HL-60 (cell line): ENCODE results near the gene NKAIN4.

Source experiments
- DNase-seq, 2 experiments: peaks; one replicate each; pipeline ENCODE4 v3.0.0-alpha.2; 2010 to 2020; ENCODE audit warnings: low read depth in 1 of 2, low spot score in 1 of 2
- H3K27ac ChIP-seq: fragments of 250-450 bp; sonication (Bioruptor Pico); replicated peaks from 2 replicates; pipeline ENCODE4 v1.5.1; 2020; ENCODE audit warnings: mild to moderate bottlenecking, moderate library complexity
- H3K27me3 ChIP-seq: fragments of 250-450 bp; sonication (Bioruptor Pico); 2 replicates; pipeline ENCODE4 v1.5.1; 2021; ENCODE audit warnings: mild to moderate bottlenecking, moderate library complexity; ENCODE audit not compliant: insufficient read depth, poor library complexity, severe bottlenecking
- H3K4me3 ChIP-seq: replicated peaks from 2 replicates; pipeline ENCODE4 v1.5.1; 2011; ENCODE audit warnings: mild to moderate bottlenecking, control low read depth, low read length; ENCODE audit not compliant: insufficient read depth
- GABPA ChIP-seq: IDR thresholded peaks from 2 replicates; pipeline ENCODE4 v1.6.1; 2012; ENCODE audit warnings: low read depth
- POLR2AphosphoS5 ChIP-seq: IDR thresholded peaks from 2 replicates; pipeline ENCODE4 v1.6.1; 2012; ENCODE audit warnings: low read depth
- SPI1 ChIP-seq: IDR thresholded peaks from 2 replicates; pipeline ENCODE4 v1.6.1; 2012; ENCODE audit warnings: low read depth, mild to moderate bottlenecking, borderline replicate concordance
- TF ChIP-seq, protein P1 (sequence below): IDR thresholded peaks from 2 replicates; pipeline ENCODE4 v1.6.1; 2012; ENCODE audit warnings: low read depth; ENCODE audit not compliant: insufficient replicate concordance
- TF ChIP-seq, protein P2 (sequence below): IDR thresholded peaks from one replicate; pipeline ENCODE4 v1.5.1; 2011; ENCODE audit warnings: low read length, control low read depth, inconsistent platforms; ENCODE audit not compliant: insufficient read depth

The NKAIN4 gene

DNA sequence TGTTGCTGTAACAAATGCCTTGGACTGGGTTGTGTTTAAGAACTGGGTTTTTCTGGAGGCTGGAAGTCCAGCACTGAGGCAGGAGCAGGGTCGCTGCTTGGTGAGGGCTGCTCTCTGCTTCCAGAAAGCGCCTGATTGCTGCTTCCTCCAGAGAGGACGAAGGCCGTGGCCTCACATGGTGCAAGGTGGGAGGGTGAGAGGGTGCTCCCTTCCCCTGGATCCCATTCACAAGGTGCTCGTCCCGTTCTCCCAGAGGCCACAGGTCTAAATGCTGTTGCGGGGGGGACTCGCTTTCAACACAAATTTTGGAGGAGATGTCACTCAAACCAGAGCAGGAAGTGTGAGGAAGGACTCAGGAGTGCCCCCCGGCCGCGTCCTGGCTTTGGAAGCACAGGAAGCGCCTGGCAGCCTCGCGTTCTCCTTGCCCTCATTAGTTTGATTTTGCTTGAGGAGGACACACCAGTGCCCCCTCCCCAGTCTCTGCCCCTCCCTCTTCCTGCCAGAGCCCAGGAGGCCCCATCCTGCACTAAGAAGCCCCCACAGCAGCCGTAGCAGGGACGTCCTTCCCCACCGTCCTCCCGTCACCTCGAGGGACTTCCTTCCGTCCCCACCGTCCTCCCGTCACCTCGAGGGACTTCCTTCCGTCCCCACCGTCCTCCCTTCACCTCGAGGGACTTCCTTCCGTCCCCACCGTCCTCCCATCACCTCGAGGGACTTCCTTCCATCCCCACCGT, 7.7 kb upstream of the NKAIN4 start:
- no peak for DNase-seq
- no peak for TF ChIP-seq POLR2AphosphoS5
- TF ChIP-seq GABPA, result no peak
- TF ChIP-seq, protein P1, sequence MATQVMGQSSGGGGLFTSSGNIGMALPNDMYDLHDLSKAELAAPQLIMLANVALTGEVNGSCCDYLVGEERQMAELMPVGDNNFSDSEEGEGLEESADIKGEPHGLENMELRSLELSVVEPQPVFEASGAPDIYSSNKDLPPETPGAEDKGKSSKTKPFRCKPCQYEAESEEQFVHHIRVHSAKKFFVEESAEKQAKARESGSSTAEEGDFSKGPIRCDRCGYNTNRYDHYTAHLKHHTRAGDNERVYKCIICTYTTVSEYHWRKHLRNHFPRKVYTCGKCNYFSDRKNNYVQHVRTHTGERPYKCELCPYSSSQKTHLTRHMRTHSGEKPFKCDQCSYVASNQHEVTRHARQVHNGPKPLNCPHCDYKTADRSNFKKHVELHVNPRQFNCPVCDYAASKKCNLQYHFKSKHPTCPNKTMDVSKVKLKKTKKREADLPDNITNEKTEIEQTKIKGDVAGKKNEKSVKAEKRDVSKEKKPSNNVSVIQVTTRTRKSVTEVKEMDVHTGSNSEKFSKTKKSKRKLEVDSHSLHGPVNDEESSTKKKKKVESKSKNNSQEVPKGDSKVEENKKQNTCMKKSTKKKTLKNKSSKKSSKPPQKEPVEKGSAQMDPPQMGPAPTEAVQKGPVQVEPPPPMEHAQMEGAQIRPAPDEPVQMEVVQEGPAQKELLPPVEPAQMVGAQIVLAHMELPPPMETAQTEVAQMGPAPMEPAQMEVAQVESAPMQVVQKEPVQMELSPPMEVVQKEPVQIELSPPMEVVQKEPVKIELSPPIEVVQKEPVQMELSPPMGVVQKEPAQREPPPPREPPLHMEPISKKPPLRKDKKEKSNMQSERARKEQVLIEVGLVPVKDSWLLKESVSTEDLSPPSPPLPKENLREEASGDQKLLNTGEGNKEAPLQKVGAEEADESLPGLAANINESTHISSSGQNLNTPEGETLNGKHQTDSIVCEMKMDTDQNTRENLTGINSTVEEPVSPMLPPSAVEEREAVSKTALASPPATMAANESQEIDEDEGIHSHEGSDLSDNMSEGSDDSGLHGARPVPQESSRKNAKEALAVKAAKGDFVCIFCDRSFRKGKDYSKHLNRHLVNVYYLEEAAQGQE, result no peak
- TF ChIP-seq, protein P2, sequence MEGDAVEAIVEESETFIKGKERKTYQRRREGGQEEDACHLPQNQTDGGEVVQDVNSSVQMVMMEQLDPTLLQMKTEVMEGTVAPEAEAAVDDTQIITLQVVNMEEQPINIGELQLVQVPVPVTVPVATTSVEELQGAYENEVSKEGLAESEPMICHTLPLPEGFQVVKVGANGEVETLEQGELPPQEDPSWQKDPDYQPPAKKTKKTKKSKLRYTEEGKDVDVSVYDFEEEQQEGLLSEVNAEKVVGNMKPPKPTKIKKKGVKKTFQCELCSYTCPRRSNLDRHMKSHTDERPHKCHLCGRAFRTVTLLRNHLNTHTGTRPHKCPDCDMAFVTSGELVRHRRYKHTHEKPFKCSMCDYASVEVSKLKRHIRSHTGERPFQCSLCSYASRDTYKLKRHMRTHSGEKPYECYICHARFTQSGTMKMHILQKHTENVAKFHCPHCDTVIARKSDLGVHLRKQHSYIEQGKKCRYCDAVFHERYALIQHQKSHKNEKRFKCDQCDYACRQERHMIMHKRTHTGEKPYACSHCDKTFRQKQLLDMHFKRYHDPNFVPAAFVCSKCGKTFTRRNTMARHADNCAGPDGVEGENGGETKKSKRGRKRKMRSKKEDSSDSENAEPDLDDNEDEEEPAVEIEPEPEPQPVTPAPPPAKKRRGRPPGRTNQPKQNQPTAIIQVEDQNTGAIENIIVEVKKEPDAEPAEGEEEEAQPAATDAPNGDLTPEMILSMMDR, result no peak
- TF ChIP-seq SPI1, result no peak
- no peak overlapping the region for H3K4me3 ChIP-seq
- H3K27ac ChIP-seq, result no peak overlapping the region
- H3K27me3 ChIP-seq, result peaks cover 48% of the 10 kb centered on the region

DNA sequence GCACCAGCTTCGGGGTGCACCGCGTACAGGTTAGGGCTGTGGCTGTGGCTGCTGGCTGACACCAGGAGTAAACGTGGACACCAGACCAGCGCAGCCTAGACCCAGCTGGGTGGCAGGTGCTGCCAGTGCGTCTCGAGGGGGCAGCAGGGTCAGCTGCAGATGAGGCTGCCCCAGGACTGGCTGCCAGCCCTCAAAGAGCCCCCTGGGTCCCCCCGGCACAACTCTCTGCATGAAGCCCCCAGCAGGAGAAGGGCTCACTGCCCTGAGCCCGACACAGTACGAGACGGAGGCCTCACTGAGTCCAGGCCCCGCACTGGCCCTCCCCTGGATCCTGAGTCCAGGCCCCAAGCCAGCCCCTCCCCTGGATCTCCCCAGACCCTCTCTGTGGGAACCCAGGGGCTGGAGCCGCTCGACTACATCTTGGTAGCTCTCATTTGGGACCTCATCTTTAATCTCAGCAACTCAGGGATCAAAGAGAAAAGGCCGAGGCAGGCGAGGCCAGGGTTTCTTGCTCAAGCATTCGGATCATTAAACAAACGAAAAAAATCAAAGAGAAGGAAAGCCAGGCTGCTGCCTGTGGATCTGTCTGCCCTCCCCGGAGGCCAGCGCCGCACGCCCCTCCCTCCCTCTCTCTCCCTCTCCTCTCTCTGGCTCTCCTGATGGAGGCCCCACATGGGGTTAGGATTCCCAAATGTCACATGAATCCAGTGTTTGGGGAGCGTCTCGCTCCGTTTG, 7.0 kb upstream of the NKAIN4 start:
- Histone ChIP-seq H3K27ac (no peak overlapping the region), H3K27me3 (peaks cover 53% of the 10 kb centered on the region), H3K4me3 (no peak overlapping the region)
- TF ChIP-seq POLR2AphosphoS5, result no peak
- no peak for TF ChIP-seq GABPA
- TF ChIP-seq, protein P2, result no peak
- TF ChIP-seq, protein P1, result no peak
- no peak for TF ChIP-seq SPI1
- no peak for DNase-seq

DNA sequence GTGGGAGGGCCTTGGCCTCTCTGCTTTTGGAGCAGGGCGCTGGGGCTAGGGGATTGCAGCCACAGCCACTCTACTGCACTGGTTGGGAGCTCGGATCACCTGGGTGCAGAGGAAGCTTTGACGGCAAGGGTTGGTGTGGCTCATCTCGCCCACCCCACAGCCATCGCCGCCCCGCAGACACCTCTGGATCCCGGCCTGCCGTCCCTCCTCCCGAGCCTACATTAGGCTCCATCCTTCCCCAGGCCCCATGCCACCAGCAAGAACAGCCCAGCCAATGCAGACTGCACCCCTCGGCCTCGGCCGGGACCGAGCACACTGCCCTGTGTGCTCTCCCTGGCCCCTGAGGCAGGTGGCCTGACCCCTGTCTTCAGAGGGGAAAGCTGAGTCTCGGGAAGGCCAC, 6.3 kb upstream of the NKAIN4 start:
- Histone ChIP-seq H3K27ac (no peak overlapping the region), H3K27me3 (peaks cover 55% of the 10 kb centered on the region)
- TF ChIP-seq, protein P1, result no peak
- TF ChIP-seq SPI1 (no peak), POLR2AphosphoS5 (no peak), GABPA (no peak)
- TF ChIP-seq, protein P2, result no peak

More for the DNA sequence above, 6.3 kb upstream of the NKAIN4 start:
- DNase-seq, result no peak
- no peak overlapping the region for H3K4me3 ChIP-seq
